Liver (tissue), 9 donors: ENCODE results near the gene RAI1. TPM values are rescaled to one million over a fixed set of nuclear protein-coding genes. Genes with fewer than 3 reads are reported as not detected.
A peak's percentile ranks its signal among the peaks of the same experiment; 100 is the strongest.

Experiments used
- DNase-seq: peaks from one replicate; pipeline ENCODE4 v3.0.0-alpha.2; 2017; ENCODE audit warnings: low spot score
- H3K27ac ChIP-seq, 2 donors: one replicate each; pipeline ENCODE4 v1.7.0; 2013; ENCODE audit warnings: inconsistent platforms in 2 of 2, low read length in 2 of 2, control low read depth in 1 of 2, low read depth in 1 of 2, mild to moderate bottlenecking in 1 of 2
- H3K27me3 ChIP-seq, 4 donors: one replicate each; pipeline versions ENCODE4 v1.6.1 to v1.7.0; 2013; ENCODE audit warnings: low read length in 3 of 4, inconsistent platforms in 1 of 4, mild to moderate bottlenecking in 1 of 4, moderate library complexity in 1 of 4; ENCODE audit not compliant: control insufficient read depth in 4 of 4, insufficient read depth in 4 of 4
- H3K36me3 ChIP-seq, 4 donors: one replicate each; pipeline versions ENCODE4 v1.6.1 to v1.7.0; 2013; ENCODE audit warnings: low read length in 3 of 4, mild to moderate bottlenecking in 3 of 4, low read depth in 1 of 4, moderate library complexity in 1 of 4; ENCODE audit not compliant: control insufficient read depth in 4 of 4, insufficient read depth in 3 of 4
- H3K4me1 ChIP-seq, 4 donors: one replicate each; pipeline versions ENCODE4 v1.6.1 to v1.7.0; 2013; ENCODE audit warnings: low read length in 3 of 4, mild to moderate bottlenecking in 3 of 4, moderate library complexity in 1 of 4; ENCODE audit not compliant: control insufficient read depth in 4 of 4, insufficient read depth in 4 of 4
- H3K4me3 ChIP-seq, 3 donors: one replicate each; pipeline versions ENCODE4 v1.6.1 to v1.7.0; 2013; ENCODE audit warnings: low read length in 3 of 3, control low read depth in 1 of 3, low read depth in 1 of 3, mild to moderate bottlenecking in 1 of 3
- H3K9ac ChIP-seq, 2 donors: one replicate each; pipeline ENCODE4 v1.7.0; 2013; ENCODE audit warnings: low read length in 2 of 2, mild to moderate bottlenecking in 2 of 2, moderate library complexity in 2 of 2, control low read depth in 1 of 2, low read depth in 1 of 2
- H3K9me3 ChIP-seq, 4 donors: one replicate each; pipeline versions ENCODE4 v1.6.1 to v1.7.0; 2013; ENCODE audit warnings: low read length in 3 of 4; ENCODE audit not compliant: control insufficient read depth in 4 of 4
- EGR1 ChIP-seq, 2 donors: IDR thresholded peaks; 2 replicates each; pipeline ENCODE4 v1.6.1; 2016 to 2018; ENCODE audit warnings: antibody characterized with exemption in 2 of 2, low read depth in 2 of 2
- FOXA1 ChIP-seq: IDR thresholded peaks from 2 replicates; pipeline ENCODE4 v1.6.1; 2016; ENCODE audit warnings: antibody characterized with exemption
- FOXA2 ChIP-seq: IDR thresholded peaks from 2 replicates; pipeline ENCODE4 v1.6.1; 2016; ENCODE audit warnings: antibody characterized with exemption
- GABPA ChIP-seq, 2 donors: IDR thresholded peaks in 1 of 2; conservative IDR thresholded peaks in 1 of 2; 2 replicates each; pipeline ENCODE4 v1.6.1; 2016; ENCODE audit warnings: antibody characterized with exemption in 2 of 2, mild to moderate bottlenecking in 1 of 2, moderate library complexity in 1 of 2
- HNF4A ChIP-seq, 2 donors: conservative IDR thresholded peaks; 2 replicates each; pipeline ENCODE4 v1.6.1; 2016; ENCODE audit warnings: antibody characterized with exemption in 2 of 2, mild to moderate bottlenecking in 2 of 2
- HNF4G ChIP-seq: IDR thresholded peaks from 2 replicates; pipeline ENCODE4 v1.6.1; 2016; ENCODE audit warnings: antibody characterized with exemption
- JUND ChIP-seq, 2 donors: IDR thresholded peaks; 2 replicates each; pipeline ENCODE4 v1.6.1; 2016; ENCODE audit warnings: antibody characterized with exemption in 2 of 2
- MAX ChIP-seq: IDR thresholded peaks from 2 replicates; pipeline ENCODE4 v1.6.1; 2016; ENCODE audit warnings: antibody characterized with exemption
- NR2F2 ChIP-seq: IDR thresholded peaks from 2 replicates; pipeline ENCODE4 v1.6.1; 2016; ENCODE audit warnings: antibody characterized with exemption
- RAD21 ChIP-seq, 2 donors: IDR thresholded peaks; 2 replicates each; pipeline ENCODE4 v1.6.1; 2016; ENCODE audit warnings: antibody characterized with exemption in 2 of 2, mild to moderate bottlenecking in 2 of 2
- RXRA ChIP-seq, 2 donors: IDR thresholded peaks; 2 replicates each; pipeline ENCODE4 v1.6.1; 2017 to 2018; ENCODE audit warnings: antibody characterized with exemption in 2 of 2, mild to moderate bottlenecking in 1 of 2
- SP1 ChIP-seq: IDR thresholded peaks from 2 replicates; pipeline ENCODE4 v1.6.1; 2018; ENCODE audit warnings: antibody characterized with exemption, mild to moderate bottlenecking
- TAF1 ChIP-seq: conservative IDR thresholded peaks from 2 replicates; pipeline ENCODE4 v1.6.1; 2016; ENCODE audit warnings: antibody characterized with exemption, mild to moderate bottlenecking
- YY1 ChIP-seq: IDR thresholded peaks from 2 replicates; pipeline ENCODE4 v1.6.1; 2016; ENCODE audit warnings: antibody characterized with exemption, mild to moderate bottlenecking
- ZBTB33 ChIP-seq: IDR thresholded peaks from 2 replicates; pipeline ENCODE4 v1.6.1; 2016; ENCODE audit warnings: antibody characterized with exemption
- WGBS: extraction: QIAGEN DNeasy Blood & Tissue Kit; methylation state at CpG from one replicate; pipeline ENCODE4 v1.1.7; 2013; 5-methylcytosine and 5-hydroxymethylcytosine counted together
- polyA plus RNA-seq, 2 donors: library from polyadenylated mRNA; stranded (reverse) in 1 of 2; unstranded in 1 of 2; fragments of 200-250 nt in 1 of 2; fragments of >200 nt in 1 of 2; fragmentation: Nextera tagmentation in 1 of 2; extraction: Ambion mirVana in 1 of 2; gene quantifications; one replicate each; pipeline versions ENCODE4 v1.2.1 to v1.2.3, GENCODE V29; 2013 to 2015
- total RNA-seq, 2 donors: library from RNA; depleted of rRNA; stranded (reverse); fragments of >200 nt; gene quantifications; one replicate each; pipeline ENCODE4 v1.2.3, GENCODE V29; 2014
- TF ChIP-seq, protein P1 (sequence below): IDR thresholded peaks from 2 replicates; pipeline ENCODE4 v1.6.1; 2016; ENCODE audit warnings: antibody characterized with exemption, mild to moderate bottlenecking
- TF ChIP-seq, protein P2 (sequence below): IDR thresholded peaks from 2 replicates; pipeline ENCODE4 v1.6.1; 2016; ENCODE audit warnings: antibody characterized with exemption
- TF ChIP-seq, protein P3 (sequence below): fragments of 150-350 bp; IDR thresholded peaks from 2 replicates; pipeline ENCODE4 v1.5.1; 2017; ENCODE audit warnings: improper control_type of control experiment, low read depth, low read length; ENCODE audit not compliant: missing input control
- donor health status: healthy.
- donor health status: healthy.
- donor health status: healthy.
- donor health status: healthy.
- donor health status: healthy.

The RAI1 gene
- total and polyA plus RNA-seq, 4 donors, result 0.57 to 7.6 (median 5.3) TPM

DNA sequence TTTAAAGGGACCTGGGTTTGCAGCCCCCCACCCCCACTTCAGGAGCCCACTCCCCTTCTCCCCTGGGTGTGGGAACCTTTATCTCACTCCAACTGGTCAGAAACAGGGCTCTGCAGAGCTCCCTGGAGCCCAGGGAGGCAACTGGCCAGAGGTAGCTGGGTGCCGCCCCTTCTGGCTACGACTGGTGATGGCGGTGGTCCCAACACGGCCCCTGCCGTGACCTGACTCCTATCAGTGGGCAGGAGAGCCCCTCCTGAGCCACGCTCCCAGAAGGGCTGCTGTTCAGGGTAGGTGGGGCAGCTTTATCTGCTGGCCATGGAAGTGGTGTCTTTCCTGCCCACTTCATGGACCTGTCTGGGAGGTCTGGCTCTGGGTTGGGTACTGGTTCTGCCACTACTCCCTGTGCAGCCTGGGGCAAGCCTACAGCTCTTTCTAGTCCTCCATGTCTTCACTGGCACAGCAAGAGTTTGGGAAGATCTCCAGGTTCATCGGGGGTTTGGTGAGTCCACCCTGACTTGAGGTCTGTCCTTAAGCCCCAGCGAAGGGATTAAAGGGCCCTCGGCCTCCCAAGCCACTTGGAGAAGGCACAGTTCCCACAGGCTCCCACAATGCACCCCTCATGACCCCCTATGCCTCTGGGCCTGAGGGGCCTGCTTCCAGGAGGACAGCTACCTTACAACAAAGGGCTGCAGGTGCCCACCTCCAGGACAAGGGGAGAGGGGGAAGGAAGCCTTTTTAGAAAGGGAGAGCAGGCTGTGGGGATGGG lies 161.0 kb downstream of the RAI1 start:
- Histone ChIP-seq H3K4me1 (peaks cover 17 to 40% (median 32%) of the 10 kb centered on the region in 4 donors), H3K27ac (peak overlapping the region; percentile 97 to 100), H3K27me3 (no peaks in the 10 kb centered on the region), H3K4me3 (no peak overlapping the region), H3K36me3 (no peaks in the 10 kb centered on the region), H3K9ac (peak overlapping the region in 1 of 2 donors; percentile 8), H3K9me3 (no peaks in the 10 kb centered on the region)
- WGBS, result 86% methylated on average over 9 of the region's 9 CpGs
- TF ChIP-seq TAF1 (no peak), YY1 (no peak), GABPA (IDR thresholded peaks at IDR 0.05 in 1 of 2, conservative IDR thresholded peaks at IDR 0.05 in 1 of 2) (no peak), EGR1 (IDR thresholded peaks at IDR 0.05; ENCODE audit: low read depth in 2 of 2) (no peak), MAX (no peak), HNF4A (conservative IDR thresholded peaks at IDR 0.05) (no peak), NR2F2 (no peak), JUND (IDR thresholded peaks at IDR 0.05) (no peak), FOXA1 (no peak), RXRA (IDR thresholded peaks at IDR 0.05) (no peak), HNF4G (no peak), RAD21 (IDR thresholded peaks at IDR 0.05) (no peak), ZBTB33 (no peak), FOXA2 (no peak), SP1 (no peak)
- TF ChIP-seq, protein P1, sequence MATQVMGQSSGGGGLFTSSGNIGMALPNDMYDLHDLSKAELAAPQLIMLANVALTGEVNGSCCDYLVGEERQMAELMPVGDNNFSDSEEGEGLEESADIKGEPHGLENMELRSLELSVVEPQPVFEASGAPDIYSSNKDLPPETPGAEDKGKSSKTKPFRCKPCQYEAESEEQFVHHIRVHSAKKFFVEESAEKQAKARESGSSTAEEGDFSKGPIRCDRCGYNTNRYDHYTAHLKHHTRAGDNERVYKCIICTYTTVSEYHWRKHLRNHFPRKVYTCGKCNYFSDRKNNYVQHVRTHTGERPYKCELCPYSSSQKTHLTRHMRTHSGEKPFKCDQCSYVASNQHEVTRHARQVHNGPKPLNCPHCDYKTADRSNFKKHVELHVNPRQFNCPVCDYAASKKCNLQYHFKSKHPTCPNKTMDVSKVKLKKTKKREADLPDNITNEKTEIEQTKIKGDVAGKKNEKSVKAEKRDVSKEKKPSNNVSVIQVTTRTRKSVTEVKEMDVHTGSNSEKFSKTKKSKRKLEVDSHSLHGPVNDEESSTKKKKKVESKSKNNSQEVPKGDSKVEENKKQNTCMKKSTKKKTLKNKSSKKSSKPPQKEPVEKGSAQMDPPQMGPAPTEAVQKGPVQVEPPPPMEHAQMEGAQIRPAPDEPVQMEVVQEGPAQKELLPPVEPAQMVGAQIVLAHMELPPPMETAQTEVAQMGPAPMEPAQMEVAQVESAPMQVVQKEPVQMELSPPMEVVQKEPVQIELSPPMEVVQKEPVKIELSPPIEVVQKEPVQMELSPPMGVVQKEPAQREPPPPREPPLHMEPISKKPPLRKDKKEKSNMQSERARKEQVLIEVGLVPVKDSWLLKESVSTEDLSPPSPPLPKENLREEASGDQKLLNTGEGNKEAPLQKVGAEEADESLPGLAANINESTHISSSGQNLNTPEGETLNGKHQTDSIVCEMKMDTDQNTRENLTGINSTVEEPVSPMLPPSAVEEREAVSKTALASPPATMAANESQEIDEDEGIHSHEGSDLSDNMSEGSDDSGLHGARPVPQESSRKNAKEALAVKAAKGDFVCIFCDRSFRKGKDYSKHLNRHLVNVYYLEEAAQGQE, result no peak
- TF ChIP-seq, protein P2, sequence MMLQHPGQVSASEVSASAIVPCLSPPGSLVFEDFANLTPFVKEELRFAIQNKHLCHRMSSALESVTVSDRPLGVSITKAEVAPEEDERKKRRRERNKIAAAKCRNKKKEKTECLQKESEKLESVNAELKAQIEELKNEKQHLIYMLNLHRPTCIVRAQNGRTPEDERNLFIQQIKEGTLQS, result no peak
- TF ChIP-seq, protein P3, sequence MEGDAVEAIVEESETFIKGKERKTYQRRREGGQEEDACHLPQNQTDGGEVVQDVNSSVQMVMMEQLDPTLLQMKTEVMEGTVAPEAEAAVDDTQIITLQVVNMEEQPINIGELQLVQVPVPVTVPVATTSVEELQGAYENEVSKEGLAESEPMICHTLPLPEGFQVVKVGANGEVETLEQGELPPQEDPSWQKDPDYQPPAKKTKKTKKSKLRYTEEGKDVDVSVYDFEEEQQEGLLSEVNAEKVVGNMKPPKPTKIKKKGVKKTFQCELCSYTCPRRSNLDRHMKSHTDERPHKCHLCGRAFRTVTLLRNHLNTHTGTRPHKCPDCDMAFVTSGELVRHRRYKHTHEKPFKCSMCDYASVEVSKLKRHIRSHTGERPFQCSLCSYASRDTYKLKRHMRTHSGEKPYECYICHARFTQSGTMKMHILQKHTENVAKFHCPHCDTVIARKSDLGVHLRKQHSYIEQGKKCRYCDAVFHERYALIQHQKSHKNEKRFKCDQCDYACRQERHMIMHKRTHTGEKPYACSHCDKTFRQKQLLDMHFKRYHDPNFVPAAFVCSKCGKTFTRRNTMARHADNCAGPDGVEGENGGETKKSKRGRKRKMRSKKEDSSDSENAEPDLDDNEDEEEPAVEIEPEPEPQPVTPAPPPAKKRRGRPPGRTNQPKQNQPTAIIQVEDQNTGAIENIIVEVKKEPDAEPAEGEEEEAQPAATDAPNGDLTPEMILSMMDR, result no peak
- no peak for DNase-seq
